ENCODE results near the gene REV1. TPM values are rescaled to one million over a fixed set of nuclear protein-coding genes. Genes with fewer than 3 reads are reported as not detected.

The REV1 gene
- total and polyA plus RNA-seq, 4 donors = 4.0 to 37.7 (median 16.2) TPM

DNA sequence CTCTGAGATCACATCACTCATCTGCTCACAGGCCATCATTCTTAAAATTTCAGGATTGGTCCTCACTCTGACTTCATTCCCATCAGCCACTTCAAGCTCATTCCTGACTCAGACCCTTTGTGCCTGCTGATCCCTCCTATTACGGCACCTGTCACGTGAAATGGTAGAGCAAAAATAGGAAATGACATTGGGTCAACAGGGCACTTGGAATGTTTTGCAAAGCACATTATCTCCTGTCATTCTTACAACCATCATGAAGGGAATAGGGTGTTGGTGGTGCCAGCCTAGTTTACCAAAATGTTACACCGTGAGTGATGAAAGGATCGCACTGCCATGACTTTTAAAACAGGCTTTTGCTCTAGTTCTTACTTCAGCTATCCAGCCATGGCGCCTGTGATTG lies 91.5 kb downstream of the REV1 start (continued):
- TF ChIP-seq, protein P1, sequence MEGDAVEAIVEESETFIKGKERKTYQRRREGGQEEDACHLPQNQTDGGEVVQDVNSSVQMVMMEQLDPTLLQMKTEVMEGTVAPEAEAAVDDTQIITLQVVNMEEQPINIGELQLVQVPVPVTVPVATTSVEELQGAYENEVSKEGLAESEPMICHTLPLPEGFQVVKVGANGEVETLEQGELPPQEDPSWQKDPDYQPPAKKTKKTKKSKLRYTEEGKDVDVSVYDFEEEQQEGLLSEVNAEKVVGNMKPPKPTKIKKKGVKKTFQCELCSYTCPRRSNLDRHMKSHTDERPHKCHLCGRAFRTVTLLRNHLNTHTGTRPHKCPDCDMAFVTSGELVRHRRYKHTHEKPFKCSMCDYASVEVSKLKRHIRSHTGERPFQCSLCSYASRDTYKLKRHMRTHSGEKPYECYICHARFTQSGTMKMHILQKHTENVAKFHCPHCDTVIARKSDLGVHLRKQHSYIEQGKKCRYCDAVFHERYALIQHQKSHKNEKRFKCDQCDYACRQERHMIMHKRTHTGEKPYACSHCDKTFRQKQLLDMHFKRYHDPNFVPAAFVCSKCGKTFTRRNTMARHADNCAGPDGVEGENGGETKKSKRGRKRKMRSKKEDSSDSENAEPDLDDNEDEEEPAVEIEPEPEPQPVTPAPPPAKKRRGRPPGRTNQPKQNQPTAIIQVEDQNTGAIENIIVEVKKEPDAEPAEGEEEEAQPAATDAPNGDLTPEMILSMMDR (IDR thresholded peaks at IDR 0.05; ENCODE audit: low read depth, low read length, missing input control) = no peak
- TF ChIP-seq RAD21 (IDR thresholded peaks at IDR 0.05) = no peak
- no peak for TF ChIP-seq FOXA2 (IDR thresholded peaks at IDR 0.05)
- no peak for TF ChIP-seq EGR1 (IDR thresholded peaks at IDR 0.05; ENCODE audit: low read depth in 2 of 2)
- TF ChIP-seq SP1 (IDR thresholded peaks at IDR 0.05) = no peak

DNA sequence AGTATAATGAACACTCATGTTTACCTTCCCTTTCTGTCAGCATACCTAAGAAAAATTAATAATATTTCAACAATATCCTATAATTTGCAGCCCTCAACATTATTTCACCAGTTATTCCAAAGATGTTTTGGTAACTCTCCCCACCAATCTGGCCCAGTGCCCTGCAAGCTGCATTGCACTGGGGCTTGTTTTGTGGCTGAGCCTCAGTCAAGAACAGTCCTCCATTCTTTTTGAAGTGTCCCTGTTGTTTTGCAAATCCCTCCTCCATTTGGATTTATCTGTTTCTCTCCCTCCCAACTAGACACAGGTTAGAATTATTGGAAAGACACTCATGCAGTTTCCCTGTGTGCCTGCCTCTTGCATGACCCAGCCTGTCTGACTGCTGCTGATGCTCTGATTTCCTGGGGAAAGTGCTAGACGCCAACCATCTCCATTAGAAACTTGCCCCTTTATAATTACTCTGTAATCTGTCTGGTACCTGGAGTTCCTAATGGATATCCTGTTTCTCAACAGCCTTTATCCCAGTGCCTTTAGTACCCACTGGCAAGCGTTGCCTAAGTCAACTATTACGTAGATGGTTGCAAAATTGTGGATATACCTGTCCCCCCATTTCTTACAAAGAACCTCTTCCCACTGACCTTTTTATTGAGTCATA lies 92.4 kb downstream of the REV1 start:
- no peak overlapping the region for H3K9ac ChIP-seq (ENCODE audit: low read depth in 1 of 2, low read length in 2 of 2)
- no peak for DNase-seq (ENCODE audit: low spot score)
- peaks cover 12 to 62% (median 53%) of the 10 kb centered on the region in 4 donors for H3K36me3 ChIP-seq (ENCODE audit: control insufficient read depth in 4 of 4, insufficient read depth in 3 of 4, low read depth in 1 of 4, low read length in 3 of 4)
- no peaks in the 10 kb centered on the region for H3K27me3 ChIP-seq (ENCODE audit: control insufficient read depth in 4 of 4, insufficient read depth in 4 of 4, low read length in 3 of 4)
- 81% methylated on average over 3 of the region's 3 CpGs for WGBS
- H3K4me1 ChIP-seq (ENCODE audit: control insufficient read depth in 4 of 4, insufficient read depth in 4 of 4, low read length in 3 of 4) = peaks cover 2 to 18% (median 14%) of the 10 kb centered on the region in 4 donors
- TF ChIP-seq SP1 (IDR thresholded peaks at IDR 0.05) = no peak
- TF ChIP-seq GABPA (IDR thresholded peaks at IDR 0.05 in 1 of 2, conservative IDR thresholded peaks at IDR 0.05 in 1 of 2) = no peak
- TF ChIP-seq, protein P2, sequence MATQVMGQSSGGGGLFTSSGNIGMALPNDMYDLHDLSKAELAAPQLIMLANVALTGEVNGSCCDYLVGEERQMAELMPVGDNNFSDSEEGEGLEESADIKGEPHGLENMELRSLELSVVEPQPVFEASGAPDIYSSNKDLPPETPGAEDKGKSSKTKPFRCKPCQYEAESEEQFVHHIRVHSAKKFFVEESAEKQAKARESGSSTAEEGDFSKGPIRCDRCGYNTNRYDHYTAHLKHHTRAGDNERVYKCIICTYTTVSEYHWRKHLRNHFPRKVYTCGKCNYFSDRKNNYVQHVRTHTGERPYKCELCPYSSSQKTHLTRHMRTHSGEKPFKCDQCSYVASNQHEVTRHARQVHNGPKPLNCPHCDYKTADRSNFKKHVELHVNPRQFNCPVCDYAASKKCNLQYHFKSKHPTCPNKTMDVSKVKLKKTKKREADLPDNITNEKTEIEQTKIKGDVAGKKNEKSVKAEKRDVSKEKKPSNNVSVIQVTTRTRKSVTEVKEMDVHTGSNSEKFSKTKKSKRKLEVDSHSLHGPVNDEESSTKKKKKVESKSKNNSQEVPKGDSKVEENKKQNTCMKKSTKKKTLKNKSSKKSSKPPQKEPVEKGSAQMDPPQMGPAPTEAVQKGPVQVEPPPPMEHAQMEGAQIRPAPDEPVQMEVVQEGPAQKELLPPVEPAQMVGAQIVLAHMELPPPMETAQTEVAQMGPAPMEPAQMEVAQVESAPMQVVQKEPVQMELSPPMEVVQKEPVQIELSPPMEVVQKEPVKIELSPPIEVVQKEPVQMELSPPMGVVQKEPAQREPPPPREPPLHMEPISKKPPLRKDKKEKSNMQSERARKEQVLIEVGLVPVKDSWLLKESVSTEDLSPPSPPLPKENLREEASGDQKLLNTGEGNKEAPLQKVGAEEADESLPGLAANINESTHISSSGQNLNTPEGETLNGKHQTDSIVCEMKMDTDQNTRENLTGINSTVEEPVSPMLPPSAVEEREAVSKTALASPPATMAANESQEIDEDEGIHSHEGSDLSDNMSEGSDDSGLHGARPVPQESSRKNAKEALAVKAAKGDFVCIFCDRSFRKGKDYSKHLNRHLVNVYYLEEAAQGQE (IDR thresholded peaks at IDR 0.05) = no peak
- TF ChIP-seq JUND (IDR thresholded peaks at IDR 0.05) = no peak
- TF ChIP-seq, protein P1 (IDR thresholded peaks at IDR 0.05; ENCODE audit: low read depth, low read length, missing input control) = no peak
- TF ChIP-seq, protein P3, sequence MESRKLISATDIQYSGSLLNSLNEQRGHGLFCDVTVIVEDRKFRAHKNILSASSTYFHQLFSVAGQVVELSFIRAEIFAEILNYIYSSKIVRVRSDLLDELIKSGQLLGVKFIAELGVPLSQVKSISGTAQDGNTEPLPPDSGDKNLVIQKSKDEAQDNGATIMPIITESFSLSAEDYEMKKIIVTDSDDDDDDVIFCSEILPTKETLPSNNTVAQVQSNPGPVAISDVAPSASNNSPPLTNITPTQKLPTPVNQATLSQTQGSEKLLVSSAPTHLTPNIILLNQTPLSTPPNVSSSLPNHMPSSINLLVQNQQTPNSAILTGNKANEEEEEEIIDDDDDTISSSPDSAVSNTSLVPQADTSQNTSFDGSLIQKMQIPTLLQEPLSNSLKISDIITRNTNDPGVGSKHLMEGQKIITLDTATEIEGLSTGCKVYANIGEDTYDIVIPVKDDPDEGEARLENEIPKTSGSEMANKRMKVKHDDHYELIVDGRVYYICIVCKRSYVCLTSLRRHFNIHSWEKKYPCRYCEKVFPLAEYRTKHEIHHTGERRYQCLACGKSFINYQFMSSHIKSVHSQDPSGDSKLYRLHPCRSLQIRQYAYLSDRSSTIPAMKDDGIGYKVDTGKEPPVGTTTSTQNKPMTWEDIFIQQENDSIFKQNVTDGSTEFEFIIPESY (IDR thresholded peaks at IDR 0.05) = no peak
- TF ChIP-seq EGR1 (IDR thresholded peaks at IDR 0.05; ENCODE audit: low read depth in 2 of 2) = no peak
- no peak for TF ChIP-seq HNF4G (IDR thresholded peaks at IDR 0.05)
- TF ChIP-seq FOXA1 (IDR thresholded peaks at IDR 0.05) = no peak
- no peak for TF ChIP-seq NR2F2 (IDR thresholded peaks at IDR 0.05)
- no peak for TF ChIP-seq TAF1 (conservative IDR thresholded peaks at IDR 0.05)
- no peak for TF ChIP-seq HNF4A (conservative IDR thresholded peaks at IDR 0.05)
- TF ChIP-seq RXRA (IDR thresholded peaks at IDR 0.05) = no peak
- TF ChIP-seq FOXA2 (IDR thresholded peaks at IDR 0.05) = no peak
- TF ChIP-seq, protein P4, sequence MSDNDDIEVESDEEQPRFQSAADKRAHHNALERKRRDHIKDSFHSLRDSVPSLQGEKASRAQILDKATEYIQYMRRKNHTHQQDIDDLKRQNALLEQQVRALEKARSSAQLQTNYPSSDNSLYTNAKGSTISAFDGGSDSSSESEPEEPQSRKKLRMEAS (IDR thresholded peaks at IDR 0.05) = no peak
- no peak for TF ChIP-seq YY1 (IDR thresholded peaks at IDR 0.05)
- TF ChIP-seq, protein P5, sequence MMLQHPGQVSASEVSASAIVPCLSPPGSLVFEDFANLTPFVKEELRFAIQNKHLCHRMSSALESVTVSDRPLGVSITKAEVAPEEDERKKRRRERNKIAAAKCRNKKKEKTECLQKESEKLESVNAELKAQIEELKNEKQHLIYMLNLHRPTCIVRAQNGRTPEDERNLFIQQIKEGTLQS (IDR thresholded peaks at IDR 0.05) = no peak
- H3K27ac ChIP-seq (ENCODE audit: low read depth in 1 of 2, low read length in 2 of 2) = no peak overlapping the region
- no peak overlapping the region for H3K4me3 ChIP-seq (ENCODE audit: low read depth in 1 of 3, low read length in 3 of 3)
- no peaks in the 10 kb centered on the region for H3K9me3 ChIP-seq (ENCODE audit: control insufficient read depth in 4 of 4, low read length in 3 of 4)

All from liver (tissue), 9 donors.